ENCODE measurements around the gene CDH2. TPM values are rescaled to one million over a fixed set of nuclear protein-coding genes. Genes with fewer than 3 reads are reported as not detected.

CDH2 gene
- total RNA-seq, 1 experiment from 2014 or later = 42.3 TPM

- H3K9me3 ChIP-seq (ENCODE audit: control insufficient read depth, insufficient read depth, low read depth, low read length) = no peaks in the 10 kb centered on the region
- H3K27ac ChIP-seq (ENCODE audit: low read length) = no peak overlapping the region
- TF ChIP-seq TCF7L2 (IDR thresholded peaks at IDR 0.05; ENCODE audit: low read depth, low read length) (no peak), SIN3A (IDR thresholded peaks at IDR 0.05; ENCODE audit: borderline replicate concordance, insufficient read depth, low read depth, low read length) (no peak), CTCF (IDR thresholded peaks at IDR 0.05) (no peak), REST (IDR thresholded peaks at IDR 0.05; ENCODE audit: insufficient read depth in 1 of 2, low read depth in 2 of 2, low read length in 1 of 2) (no peak)
- POLR2A ChIA-PET = no interaction called here
- CTCF ChIA-PET = interaction anchor here (0.7 kb wide), 1 partner anchor 130 kb away, joined by 5 read pairs; no protein-coding TSS in a partner anchor
- H3K4me1 ChIP-seq (ENCODE audit: control insufficient read depth, insufficient read depth, low read length) = no peaks in the 10 kb centered on the region
- H3K36me3 ChIP-seq (ENCODE audit: control insufficient read depth, insufficient read depth, low read length) = no peaks in the 10 kb centered on the region
- no peaks in the 10 kb centered on the region for H3K27me3 ChIP-seq (ENCODE audit: control insufficient read depth, insufficient read depth, low read length)
- in situ Hi-C loops (cut with HindIII; ENCODE audit: low pct_unique_long_range_greater_than_20kb, low sequenced_read_pairs) = no loop called here
- no TSS peak for BruUV-seq (replicated peaks)
- no peak overlapping the region for H3K4me3 ChIP-seq (ENCODE audit: low read depth in 2 of 2, low read length in 2 of 2)
- intact Hi-C loops (cut with micrococcal nuclease; ENCODE audit: unreplicated experiment) = no loop called here
- DNase-seq (ENCODE audit: low read depth, low spot score) = no peak
- no peak for ATAC-seq
Observed at GRCh38 chr18:27976806-27977408, 200.0 kb downstream of the CDH2 start.

- no peak for DNase-seq (ENCODE audit: low read depth, low spot score)
- Histone ChIP-seq H3K9me3 (ENCODE audit: control insufficient read depth, insufficient read depth, low read depth, low read length) (no peaks in the 10 kb centered on the region), H3K27me3 (ENCODE audit: control insufficient read depth, insufficient read depth, low read length) (no peaks in the 10 kb centered on the region), H3K4me3 (ENCODE audit: low read depth in 2 of 2, low read length in 2 of 2) (no peak overlapping the region), H3K36me3 (ENCODE audit: control insufficient read depth, insufficient read depth, low read length) (no peaks in the 10 kb centered on the region), H3K4me1 (ENCODE audit: control insufficient read depth, insufficient read depth, low read length) (no peaks in the 10 kb centered on the region), H3K27ac (ENCODE audit: low read length) (no peak overlapping the region)
- ChIA-PET CTCF (no interaction called here), POLR2A (no interaction called here)
- no peak for ATAC-seq
- in situ Hi-C loops (cut with HindIII; ENCODE audit: low pct_unique_long_range_greater_than_20kb, low sequenced_read_pairs) (no loop called here), intact Hi-C loops (cut with micrococcal nuclease; ENCODE audit: unreplicated experiment) (no loop called here)
- BruUV-seq (replicated peaks) = no TSS peak
- TF ChIP-seq SIN3A (IDR thresholded peaks at IDR 0.05; ENCODE audit: borderline replicate concordance, insufficient read depth, low read depth, low read length) = no peak
- no peak for TF ChIP-seq TCF7L2 (IDR thresholded peaks at IDR 0.05; ENCODE audit: low read depth, low read length)
- no peak for TF ChIP-seq REST (IDR thresholded peaks at IDR 0.05; ENCODE audit: insufficient read depth in 1 of 2, low read depth in 2 of 2, low read length in 1 of 2)
- no peak for TF ChIP-seq POLR2AphosphoS5 (IDR thresholded peaks at IDR 0.05; ENCODE audit: low read depth, low read length)
- no peak for TF ChIP-seq CTCF (IDR thresholded peaks at IDR 0.05)
Observed at GRCh38 chr18:27970321-27970720, 206.6 kb downstream of the CDH2 start.
